Brain microvascular endothelial cell (primary cell): ENCODE data around the gene AFDN.
A peak's percentile ranks its signal among the peaks of the same experiment; 100 is the strongest.

Experiments
- DNase-seq: peaks from one replicate; pipeline ENCODE4 v3.0.0-alpha.2; 2020
- H3K27ac ChIP-seq: fragments of 250-450 bp; sonication (Bioruptor Pico); 2 replicates; pipeline ENCODE4 v1.5.1; 2020; ENCODE audit warnings: mild to moderate bottlenecking, moderate library complexity
- H3K27me3 ChIP-seq: fragments of 250-450 bp; sonication (Bioruptor Pico); replicated peaks from 2 replicates; pipeline ENCODE4 v1.5.1; 2020; ENCODE audit warnings: mild to moderate bottlenecking
- H3K36me3 ChIP-seq: fragments of 250-450 bp; sonication (Bioruptor Pico); replicated peaks from 2 replicates; pipeline ENCODE4 v1.5.1; 2020; ENCODE audit warnings: mild to moderate bottlenecking
- H3K4me3 ChIP-seq: 2 replicates; pipeline ENCODE4 v1.5.1; 2011; ENCODE audit warnings: low read depth, mild to moderate bottlenecking, control low read depth, low read length, moderate library complexity
- CTCF ChIP-seq: IDR thresholded peaks from 2 replicates; pipeline ENCODE4 v1.5.1; 2011; ENCODE audit warnings: low read depth, mild to moderate bottlenecking, moderate library complexity, low read length, control low read depth, inconsistent platforms; ENCODE audit errors: missing control alignments
- in situ Hi-C: cut with HindIII; loops from 2 replicates; pipeline ENCODE4 v1.10.0; 2017; ENCODE audit warnings: low sequenced_read_pairs, low pct_ligation_motif_present

Gene AFDN

DNA sequence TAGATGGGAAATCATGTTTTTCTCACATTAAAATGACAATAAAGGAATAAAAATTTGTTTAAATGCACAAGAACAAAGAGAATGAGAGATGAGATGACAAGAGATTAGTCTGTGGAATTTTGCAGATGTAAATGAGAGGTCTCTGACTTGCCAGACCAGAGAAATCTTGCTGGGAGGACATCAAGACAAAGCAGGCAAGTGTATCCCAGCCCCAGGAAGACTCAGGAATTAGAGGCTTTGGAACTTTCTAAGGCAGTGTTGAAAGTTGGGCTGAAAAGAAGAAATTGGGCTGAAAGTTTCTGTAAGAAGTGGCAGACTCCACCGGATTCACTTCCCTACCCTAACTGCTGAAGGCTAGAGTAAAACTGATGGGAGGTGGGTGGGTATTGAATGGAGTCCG, 54.6 kb downstream of the AFDN start:
- Histone ChIP-seq H3K27me3 (no peaks in the 10 kb centered on the region), H3K27ac (no peak overlapping the region), H3K36me3 (peaks cover 6% of the 10 kb centered on the region), H3K4me3 (no peak overlapping the region)
- no peak for DNase-seq
- no peak for TF ChIP-seq CTCF
- in situ Hi-C loops: no loop called here

GRCh38 chr6:167882244-167882643, 55.5 kb downstream of the AFDN start:
- Histone ChIP-seq H3K27ac (no peak overlapping the region), H3K36me3 (peaks cover 6% of the 10 kb centered on the region), H3K27me3 (no peaks in the 10 kb centered on the region), H3K4me3 (no peak overlapping the region)
- in situ Hi-C loops: no loop called here
- TF ChIP-seq CTCF: no peak
- DNase-seq: no peak

- no peak for TF ChIP-seq CTCF
- in situ Hi-C loops: no loop called here
- H3K36me3 ChIP-seq: no peaks in the 10 kb centered on the region
- H3K4me3 ChIP-seq: no peak overlapping the region
- no peak overlapping the region for H3K27ac ChIP-seq
- no peak for DNase-seq
- H3K27me3 ChIP-seq: no peaks in the 10 kb centered on the region
Observed at GRCh38 chr6:167888098-167888497, 61.4 kb downstream of the AFDN start.

DNA sequence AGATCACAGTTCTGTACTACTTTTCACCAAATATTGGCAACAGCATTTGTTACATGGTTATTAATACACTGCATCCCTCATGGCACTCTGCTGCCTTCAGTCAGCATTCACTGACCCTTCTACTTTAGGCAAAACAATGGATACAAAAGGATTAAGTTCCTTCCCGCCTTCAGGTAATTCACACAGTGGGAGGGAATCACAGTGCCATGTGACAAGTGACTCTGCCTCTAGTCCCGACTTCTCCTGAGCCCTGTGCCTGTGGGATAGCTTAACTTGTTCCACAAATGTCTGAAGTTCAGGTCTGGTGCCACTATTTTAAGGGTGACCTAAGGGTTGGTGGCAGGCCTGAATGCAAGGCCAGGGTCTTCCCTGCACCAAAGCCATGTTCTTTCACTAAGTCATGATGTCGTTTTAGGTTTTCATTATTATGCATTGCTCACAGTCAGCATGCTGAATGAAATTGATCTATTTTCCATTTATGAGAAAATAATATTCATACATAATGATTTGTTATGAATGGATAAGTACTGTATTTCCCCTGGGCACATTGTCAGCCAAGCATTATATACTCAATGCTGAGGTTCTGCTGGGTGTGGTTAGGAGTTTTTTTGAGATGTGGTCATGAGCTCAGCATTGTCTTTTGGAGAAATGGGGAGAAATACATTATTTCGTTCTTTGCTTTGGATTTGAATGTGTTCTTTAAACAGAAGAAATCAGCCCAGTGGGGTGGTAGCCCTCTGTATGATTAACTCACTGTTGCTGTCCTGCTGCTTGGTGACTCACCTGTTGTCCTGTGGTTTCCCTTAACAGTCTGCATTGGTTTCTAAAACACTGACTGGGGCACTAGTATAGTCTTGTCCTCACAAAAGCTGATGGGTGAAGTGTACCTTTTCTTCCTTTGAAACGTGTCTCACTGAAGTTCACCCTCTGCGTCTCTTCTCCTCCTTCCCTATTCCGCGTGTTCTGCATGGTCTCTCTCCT, 66.4 kb downstream of the AFDN start:
- TF ChIP-seq CTCF: no peak
- in situ Hi-C loops: no loop called here
- Histone ChIP-seq H3K36me3 (no peaks in the 10 kb centered on the region), H3K27me3 (no peaks in the 10 kb centered on the region), H3K27ac (no peak overlapping the region), H3K4me3 (no peak overlapping the region)
- DNase-seq: peak; percentile 66

GRCh38 chr6:167894965-167895364, 68.3 kb downstream of the AFDN start:
- Histone ChIP-seq H3K36me3 (no peaks in the 10 kb centered on the region), H3K27ac (no peak overlapping the region), H3K27me3 (no peaks in the 10 kb centered on the region), H3K4me3 (no peak overlapping the region)
- DNase-seq: no peak
- TF ChIP-seq CTCF: no peak
- in situ Hi-C loops: no loop called here
